HEK293 (cell line): ENCODE results near the gene MED29.

ENCODE experiments used
- CTCF ChIA-PET: fragments of 350-600 bp; formaldehyde crosslinking; extraction: SDS; loops from one replicate; lab custom pipeline; 2021; ENCODE audit warnings: antibody characterized with exemption; lab: Yijun Ruan, JAX
- POLR2A ChIA-PET: fragments of 300-600 bp; formaldehyde crosslinking; extraction: SDS; loops from one replicate; lab custom pipeline; 2020; ENCODE audit warnings: antibody characterized with exemption, inconsistent platforms; lab: Yijun Ruan, JAX
- H3K27ac ChIP-seq: fragments of 200-500 bp; sonication (Bioruptor generic); 2 replicates; pipeline ENCODE4 v1.5.1; 2014; ENCODE audit warnings: low read depth, low read length, control low read depth, inconsistent platforms; ENCODE audit errors: extremely low read depth
- H3K36me3 ChIP-seq, 2 experiments: fragments of 200-500 bp in 1 of 2; sonication (Bioruptor generic) in 1 of 2; 1 replicate in 1 of 2; 2 replicates in 1 of 2; pipeline ENCODE4 v1.5.1; 2014 to 2017; ENCODE audit warnings: inconsistent platforms in 2 of 2, low read length in 2 of 2; ENCODE audit not compliant: control insufficient read depth in 2 of 2, insufficient read depth in 1 of 2
- H3K4me1 ChIP-seq: fragments of 200-500 bp; sonication (Bioruptor generic); 2 replicates; pipeline ENCODE4 v1.5.1; 2014; ENCODE audit warnings: mild to moderate bottlenecking, low read length, inconsistent platforms; ENCODE audit not compliant: control insufficient read depth, insufficient read depth
- H3K4me3 ChIP-seq: 2 replicates; pipeline ENCODE4 v1.5.1; 2011; ENCODE audit warnings: low read depth, mild to moderate bottlenecking, control low read depth, low read length, moderate library complexity
- H3K9me3 ChIP-seq: fragments of 200-500 bp; sonication (Bioruptor generic); 2 replicates; pipeline ENCODE4 v1.5.1; 2014; ENCODE audit warnings: low read depth, low read length, inconsistent platforms; ENCODE audit not compliant: control insufficient read depth, insufficient read depth
- INSM2 ChIP-seq: fragments of 450-650 bp; formaldehyde crosslinking; IDR thresholded peaks from 2 replicates; pipeline ENCODE4 v1.5.1; 2016; ENCODE audit warnings: missing biosample characterization, missing genetic modification characterization
- KLF1 ChIP-seq: fragments of 450-650 bp; formaldehyde crosslinking; IDR thresholded peaks from 2 replicates; pipeline ENCODE4 v1.5.1; 2016; ENCODE audit warnings: missing biosample characterization, missing genetic modification characterization
- KLF8 ChIP-seq: fragments of 450-650 bp; formaldehyde crosslinking; IDR thresholded peaks from 2 replicates; pipeline ENCODE4 v1.5.1; 2016; ENCODE audit warnings: missing biosample characterization, missing genetic modification characterization
- MZF1 ChIP-seq: fragments of 450-650 bp; formaldehyde crosslinking; IDR thresholded peaks from 2 replicates; pipeline ENCODE4 v1.5.1; 2017; ENCODE audit warnings: missing biosample characterization, missing genetic modification characterization, borderline replicate concordance
- PATZ1 ChIP-seq: fragments of 450-650 bp; formaldehyde crosslinking; IDR thresholded peaks from 2 replicates; pipeline ENCODE4 v1.5.1; 2016; ENCODE audit warnings: missing biosample characterization, missing genetic modification characterization
- SALL2 ChIP-seq: fragments of 450-650 bp; formaldehyde crosslinking; IDR thresholded peaks from 2 replicates; pipeline ENCODE4 v1.5.0; 2017; ENCODE audit warnings: missing biosample characterization, mild to moderate bottlenecking, missing genetic modification characterization, borderline replicate concordance
- SCRT1 ChIP-seq: fragments of 450-650 bp; formaldehyde crosslinking; IDR thresholded peaks from 2 replicates; pipeline ENCODE4 v1.5.1; 2016; ENCODE audit warnings: missing biosample characterization, missing genetic modification characterization, borderline replicate concordance
- ZEB2 ChIP-seq: fragments of 450-650 bp; formaldehyde crosslinking; IDR thresholded peaks from 2 replicates; pipeline ENCODE4 v1.5.1; 2016; ENCODE audit warnings: missing biosample characterization, missing genetic modification characterization
- ZNF112 ChIP-seq: fragments of 450-650 bp; formaldehyde crosslinking; IDR thresholded peaks from 2 replicates; pipeline ENCODE4 v1.5.0; 2017; ENCODE audit warnings: missing biosample characterization, missing genetic modification characterization
- ZNF169 ChIP-seq: fragments of 450-650 bp; formaldehyde crosslinking; IDR thresholded peaks from 2 replicates; pipeline ENCODE4 v1.5.1; 2016; ENCODE audit warnings: missing biosample characterization, missing genetic modification characterization
- ZNF175 ChIP-seq: fragments of 450-650 bp; formaldehyde crosslinking; IDR thresholded peaks from 2 replicates; pipeline ENCODE4 v1.5.1; 2016; ENCODE audit warnings: missing biosample characterization, missing genetic modification characterization
- ZNF211 ChIP-seq: fragments of 450-650 bp; formaldehyde crosslinking; IDR thresholded peaks from 2 replicates; pipeline ENCODE4 v1.5.1; 2016; ENCODE audit warnings: low read depth, missing biosample characterization, missing genetic modification characterization
- ZNF221 ChIP-seq: fragments of 450-650 bp; formaldehyde crosslinking; IDR thresholded peaks from 2 replicates; pipeline ENCODE4 v1.5.1; 2017; ENCODE audit warnings: missing biosample characterization, missing genetic modification characterization, borderline replicate concordance
- ZNF23 ChIP-seq: fragments of 450-650 bp; formaldehyde crosslinking; IDR thresholded peaks from 2 replicates; pipeline ENCODE4 v1.5.1; 2016; ENCODE audit warnings: missing biosample characterization, missing genetic modification characterization, borderline replicate concordance
- ZNF24 ChIP-seq: fragments of 450-650 bp; formaldehyde crosslinking; IDR thresholded peaks from 2 replicates; pipeline ENCODE4 v1.5.1; 2016; ENCODE audit warnings: missing biosample characterization, missing genetic modification characterization
- ZNF266 ChIP-seq: fragments of 450-650 bp; formaldehyde crosslinking; IDR thresholded peaks from 2 replicates; pipeline ENCODE4 v1.5.1; 2016; ENCODE audit warnings: missing biosample characterization, missing genetic modification characterization, low read depth
- ZNF280D ChIP-seq: fragments of 450-650 bp; formaldehyde crosslinking; IDR thresholded peaks from 2 replicates; pipeline ENCODE4 v1.5.1; 2016; ENCODE audit warnings: missing biosample characterization, missing genetic modification characterization
- ZNF302 ChIP-seq: fragments of 450-650 bp; formaldehyde crosslinking; IDR thresholded peaks from 2 replicates; pipeline ENCODE4 v1.5.1; 2016; ENCODE audit warnings: missing biosample characterization, missing genetic modification characterization, low read depth
- ZNF335 ChIP-seq: fragments of 450-650 bp; formaldehyde crosslinking; conservative IDR thresholded peaks from 2 replicates; pipeline ENCODE4 v1.5.1; 2016; ENCODE audit warnings: missing biosample characterization, missing genetic modification characterization
- ZNF513 ChIP-seq: fragments of 450-650 bp; IDR thresholded peaks from 2 replicates; pipeline ENCODE4 v1.5.1; 2018; ENCODE audit warnings: missing biosample characterization, missing genetic modification characterization
- ZNF544 ChIP-seq: fragments of 450-650 bp; formaldehyde crosslinking; IDR thresholded peaks from 2 replicates; pipeline ENCODE4 v1.5.0; 2017; ENCODE audit warnings: missing biosample characterization, missing genetic modification characterization
- ZNF549 ChIP-seq: fragments of 450-650 bp; IDR thresholded peaks from 2 replicates; pipeline ENCODE4 v1.5.1; 2018; ENCODE audit warnings: missing biosample characterization, missing genetic modification characterization, mild to moderate bottlenecking, inconsistent platforms, moderate library complexity
- ZNF626 ChIP-seq: fragments of 450-650 bp; sonication (Bioruptor Pico); formaldehyde crosslinking; IDR thresholded peaks from 2 replicates; pipeline ENCODE4 v1.5.1; 2018; ENCODE audit warnings: missing biosample characterization, missing genetic modification characterization, inconsistent platforms
- ZNF701 ChIP-seq: fragments of 450-650 bp; formaldehyde crosslinking; IDR thresholded peaks from 2 replicates; pipeline ENCODE4 v1.5.1; 2016; ENCODE audit warnings: missing biosample characterization, missing genetic modification characterization
- ZNF707 ChIP-seq: fragments of 450-650 bp; formaldehyde crosslinking; IDR thresholded peaks from 2 replicates; pipeline ENCODE4 v1.5.1; 2016; ENCODE audit warnings: missing biosample characterization, missing genetic modification characterization
- ZNF792 ChIP-seq: fragments of 450-650 bp; formaldehyde crosslinking; IDR thresholded peaks from 2 replicates; pipeline ENCODE4 v1.5.1; 2016; ENCODE audit warnings: missing biosample characterization, missing genetic modification characterization

Gene MED29

GRCh38 chr19:39411832-39412099, 20.6 kb downstream of the MED29 start (continued):
- no peak for TF ChIP-seq ZNF335 (tag by site-specific recombination)
- TF ChIP-seq ZNF24 (tag by site-specific recombination): no peak; the same call in 1 of the 2 replicates
- no peak for TF ChIP-seq ZNF266
- TF ChIP-seq ZNF513 (tag by site-specific recombination): no peak

GRCh38 chr19:39412100-39412866, 21.1 kb downstream of the MED29 start, which contains the start of gene PLEKHG2:
Gene PLEKHG2, plus strand, starts transcription at chr19:39412669. Its CDS starts 1,418 bp downstream, at chr19:39414087.
- H3K36me3 ChIP-seq: peaks cover 21 to 25% of the 10 kb centered on the region in 2 experiments; a peak in 2 of 3 replicates
- H3K27ac ChIP-seq: peak within 1 kb of the TSS; percentile 91
- H3K4me1 ChIP-seq: peaks cover 38% of the 10 kb centered on the region
- H3K4me3 ChIP-seq: peak within 1 kb of the TSS; percentile 69
- ChIA-PET CTCF (interaction anchor here (0.5 to 2.4 kb wide), 45 partner anchors 9 to 436 kb away, joined by 3 to 144 read pairs (median 5); partner anchors contain the start of genes EID2B, FBXO17, GMFG and MED29), POLR2A (interaction anchor here (0.5 to 2.4 kb wide), 10 partner anchors 9 to 503 kb away, joined by 3 to 57 read pairs (median 6); partner anchors contain the start of genes MED29, PAF1, RPS16 and SAMD4B)
- H3K9me3 ChIP-seq: no peaks in the 10 kb centered on the region
- TF ChIP-seq ZNF626 (tag by site-specific recombination) (no peak; the same call in 1 of the 2 replicates), ZNF513 (tag by site-specific recombination) (peak; percentile 73), ZEB2 (tag by site-specific recombination) (peak; percentile 97), ZNF544 (no peak), ZNF549 (tag by site-specific recombination) (no peak), ZNF175 (tag by site-specific recombination) (no peak), ZNF23 (tag by site-specific recombination) (no peak), KLF8 (tag by site-specific recombination) (peak; percentile 96), SCRT1 (tag by site-specific recombination) (peak; percentile 50; the same call in 1 of the 2 replicates), ZNF221 (tag by site-specific recombination) (peak; percentile 99), KLF1 (peak; percentile 78), MZF1 (tag by site-specific recombination) (peak; percentile 73), ZNF280D (0 out of 2 replicates have a peak, but pooled peaks have one; percentile 80), PATZ1 (tag by site-specific recombination) (peak; percentile 100), ZNF169 (tag by site-specific recombination) (no peak), INSM2 (tag by site-specific recombination) (peak; percentile 79), ZNF707 (tag by site-specific recombination) (no peak), ZNF701 (tag by site-specific recombination) (no peak), ZNF335 (tag by site-specific recombination) (peak; percentile 97), ZNF211 (tag by site-specific recombination) (no peak), SALL2 (tag by site-specific recombination) (peak; percentile 42; the same call in 1 of the 2 replicates), ZNF302 (no peak), ZNF112 (tag by site-specific recombination) (no peak), ZNF792 (tag by site-specific recombination) (peak; percentile 48; the same call in 1 of the 2 replicates)
